Endothelial cell (in vitro differentiated cells): ENCODE data around the gene RGS14. TPM values are rescaled to one million over a fixed set of nuclear protein-coding genes. Genes with fewer than 3 reads are reported as not detected.

ENCODE experiments used
- DNase-seq: peaks from one replicate; pipeline ENCODE4 v3.0.0; 2021; ENCODE audit warnings: low spot score
- H3K27ac Mint-ChIP-seq: one replicate; pipeline ENCODE4 v1.8.0; 2021; ENCODE audit warnings: mixed read lengths, inconsistent platforms; ENCODE audit not compliant: unreplicated experiment
- H3K27me3 Mint-ChIP-seq: one replicate; pipeline ENCODE4 v1.8.0; 2021; ENCODE audit warnings: mild to moderate bottlenecking, moderate library complexity, mixed read lengths, inconsistent platforms; ENCODE audit not compliant: unreplicated experiment
- H3K36me3 Mint-ChIP-seq: one replicate; pipeline ENCODE4 v1.8.0; 2021; ENCODE audit warnings: mild to moderate bottlenecking, low read depth, mixed read lengths, inconsistent platforms; ENCODE audit not compliant: unreplicated experiment
- H3K4me1 Mint-ChIP-seq: one replicate; pipeline ENCODE4 v1.8.0; 2021; ENCODE audit warnings: mild to moderate bottlenecking, mixed read lengths, inconsistent platforms; ENCODE audit not compliant: unreplicated experiment
- H3K4me3 Mint-ChIP-seq: one replicate; pipeline ENCODE4 v1.8.0; 2021; ENCODE audit warnings: mild to moderate bottlenecking, mixed read lengths, inconsistent platforms; ENCODE audit not compliant: unreplicated experiment
- H3K9me3 Mint-ChIP-seq: one replicate; pipeline ENCODE4 v1.8.0; 2021; ENCODE audit warnings: mixed read lengths, inconsistent platforms; ENCODE audit not compliant: unreplicated experiment
- total RNA-seq: library from RNA; stranded (reverse); fragmentation: NEBNext Ultra II Directional; extraction: Animal tissue kit (Norgen Biotek cat#: 25700); gene quantifications from one replicate; pipeline ENCODE4 v1.2.1, GENCODE V29; 2021; ENCODE audit not compliant: unreplicated experiment
- TF ChIP-seq, protein P1 (sequence below): fragments of 200-600 bp; sonication (generic); IDR thresholded peaks from one replicate; pipeline ENCODE4 v1.5.0; 2021; ENCODE audit warnings: antibody characterized with exemption; ENCODE audit not compliant: unreplicated experiment

Gene RGS14
- total RNA-seq, 1 donor from 2014 or later = 21.8 TPM

DNA sequence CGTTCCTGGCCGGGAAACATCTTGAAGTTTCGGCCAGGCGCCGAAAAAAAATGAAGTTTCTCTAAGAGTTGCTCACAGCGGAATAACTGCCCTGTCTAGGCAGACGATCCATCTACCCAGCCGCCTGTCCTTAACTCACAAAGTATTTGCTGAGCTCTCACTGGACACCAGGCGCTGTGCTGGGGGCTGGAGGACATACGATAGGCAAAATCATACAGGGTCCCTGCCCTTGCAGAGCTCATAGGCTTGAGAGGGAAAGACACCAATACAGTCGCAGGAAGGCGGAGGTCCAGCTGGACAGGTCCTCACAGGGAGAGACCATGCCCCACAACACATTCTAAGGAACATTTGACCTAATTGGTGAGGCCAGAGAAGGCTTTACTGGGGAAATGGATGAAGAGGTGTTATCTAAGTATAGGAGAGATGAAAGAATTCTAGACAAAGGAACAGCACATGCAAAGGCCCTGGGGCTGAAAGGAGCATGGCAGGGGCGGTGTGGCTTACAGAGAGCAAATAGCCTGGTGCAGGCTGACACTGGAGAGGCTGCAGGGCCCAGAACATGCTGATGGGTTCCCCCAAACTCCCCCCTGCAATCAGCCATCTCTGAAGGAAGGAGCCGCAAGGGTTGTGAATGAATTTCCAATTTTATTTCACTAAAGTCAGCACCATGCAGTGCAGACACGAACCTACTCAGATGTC, 44.0 kb upstream of the RGS14 start:
- no peaks in the 10 kb centered on the region for H3K9me3 Mint-ChIP-seq
- H3K27ac Mint-ChIP-seq = no peak overlapping the region
- DNase-seq = no peak
- H3K27me3 Mint-ChIP-seq = peaks cover 12% of the 10 kb centered on the region
- TF ChIP-seq, protein P1, sequence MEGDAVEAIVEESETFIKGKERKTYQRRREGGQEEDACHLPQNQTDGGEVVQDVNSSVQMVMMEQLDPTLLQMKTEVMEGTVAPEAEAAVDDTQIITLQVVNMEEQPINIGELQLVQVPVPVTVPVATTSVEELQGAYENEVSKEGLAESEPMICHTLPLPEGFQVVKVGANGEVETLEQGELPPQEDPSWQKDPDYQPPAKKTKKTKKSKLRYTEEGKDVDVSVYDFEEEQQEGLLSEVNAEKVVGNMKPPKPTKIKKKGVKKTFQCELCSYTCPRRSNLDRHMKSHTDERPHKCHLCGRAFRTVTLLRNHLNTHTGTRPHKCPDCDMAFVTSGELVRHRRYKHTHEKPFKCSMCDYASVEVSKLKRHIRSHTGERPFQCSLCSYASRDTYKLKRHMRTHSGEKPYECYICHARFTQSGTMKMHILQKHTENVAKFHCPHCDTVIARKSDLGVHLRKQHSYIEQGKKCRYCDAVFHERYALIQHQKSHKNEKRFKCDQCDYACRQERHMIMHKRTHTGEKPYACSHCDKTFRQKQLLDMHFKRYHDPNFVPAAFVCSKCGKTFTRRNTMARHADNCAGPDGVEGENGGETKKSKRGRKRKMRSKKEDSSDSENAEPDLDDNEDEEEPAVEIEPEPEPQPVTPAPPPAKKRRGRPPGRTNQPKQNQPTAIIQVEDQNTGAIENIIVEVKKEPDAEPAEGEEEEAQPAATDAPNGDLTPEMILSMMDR = no peak
- peaks cover 8% of the 10 kb centered on the region for H3K36me3 Mint-ChIP-seq
- H3K4me3 Mint-ChIP-seq = no peak overlapping the region
- peaks cover 28% of the 10 kb centered on the region for H3K4me1 Mint-ChIP-seq

DNA sequence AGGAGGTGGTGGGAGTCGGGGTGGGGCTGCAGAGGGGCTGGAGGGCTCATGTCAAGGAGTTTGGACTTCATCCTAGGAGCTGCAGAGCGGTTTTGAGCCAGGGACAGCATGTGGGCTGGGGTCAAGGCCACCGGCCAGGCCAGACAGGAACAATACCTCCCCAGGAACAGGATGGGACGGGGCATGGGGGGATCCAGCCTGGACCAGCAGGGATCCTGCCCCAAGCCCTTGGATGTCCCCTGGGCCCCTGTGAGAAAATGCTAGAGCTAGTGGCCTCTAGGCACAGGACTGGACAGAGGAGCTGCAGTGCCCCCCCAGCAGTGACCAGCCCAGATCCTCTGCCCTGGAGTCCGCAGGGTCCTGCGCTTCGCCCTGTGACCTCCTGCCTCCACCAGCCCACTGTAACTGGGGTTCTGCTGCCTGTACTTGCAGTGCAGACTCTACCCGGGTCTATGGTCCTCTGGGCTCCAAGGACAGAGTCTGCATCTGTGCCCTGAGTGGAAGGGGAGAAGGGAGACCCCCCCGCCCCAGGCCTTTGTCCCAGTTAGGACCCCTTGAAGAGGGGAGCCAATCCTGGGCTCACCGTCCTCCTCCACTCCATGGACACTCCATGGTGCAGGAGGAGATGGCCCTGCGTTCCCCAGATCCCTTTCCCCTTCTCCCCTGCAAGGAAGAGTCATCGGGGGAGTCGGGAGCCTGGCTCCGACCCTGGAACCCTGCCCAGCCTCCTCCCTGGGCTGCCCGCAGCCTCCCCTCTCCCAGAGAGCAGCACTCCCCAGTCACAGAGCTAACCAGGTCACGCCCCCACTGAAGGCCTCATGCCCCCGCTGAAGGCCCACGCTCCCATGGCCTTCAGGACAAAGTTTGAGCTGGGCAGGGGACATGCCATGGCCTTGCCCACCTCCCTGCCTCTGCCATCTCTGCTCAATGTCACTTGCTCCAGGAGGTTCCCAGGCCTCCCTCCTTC, 43.1 kb upstream of the RGS14 start:
- H3K36me3 Mint-ChIP-seq = peaks cover 6% of the 10 kb centered on the region
- peaks cover 24% of the 10 kb centered on the region for H3K4me1 Mint-ChIP-seq
- no peak for DNase-seq
- TF ChIP-seq, protein P1 = no peak
- no peak overlapping the region for H3K27ac Mint-ChIP-seq
- H3K9me3 Mint-ChIP-seq = peaks cover 4% of the 10 kb centered on the region
- H3K27me3 Mint-ChIP-seq = peaks cover 8% of the 10 kb centered on the region
- H3K4me3 Mint-ChIP-seq = no peak overlapping the region

DNA sequence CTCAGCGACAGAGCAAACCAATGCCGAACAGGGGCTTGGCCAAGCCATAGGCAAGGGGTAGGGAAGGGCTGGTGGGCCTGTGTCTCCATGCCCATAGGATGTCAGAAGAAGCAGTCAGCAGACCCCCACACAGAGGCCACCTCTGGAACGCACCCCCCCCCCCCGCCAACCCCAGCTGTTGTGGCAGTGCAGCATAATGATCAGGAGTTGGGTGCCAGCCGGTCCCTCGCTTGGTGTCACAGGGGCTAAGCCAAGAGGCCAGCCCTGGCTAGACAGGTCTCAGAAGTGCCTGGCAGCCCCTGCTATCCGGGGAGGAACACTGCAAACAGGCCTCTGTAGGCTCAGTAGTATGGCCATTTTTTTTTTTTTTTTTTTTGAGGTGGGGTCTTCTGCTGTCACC, 42.3 kb upstream of the RGS14 start:
- Mint-ChIP-seq H3K4me1 (peaks cover 20% of the 10 kb centered on the region), H3K36me3 (peaks cover 10% of the 10 kb centered on the region), H3K4me3 (no peak overlapping the region), H3K27ac (no peak overlapping the region), H3K9me3 (peaks cover 6% of the 10 kb centered on the region), H3K27me3 (peaks cover 8% of the 10 kb centered on the region)
- no peak for DNase-seq
- TF ChIP-seq, protein P1 = no peak

DNA sequence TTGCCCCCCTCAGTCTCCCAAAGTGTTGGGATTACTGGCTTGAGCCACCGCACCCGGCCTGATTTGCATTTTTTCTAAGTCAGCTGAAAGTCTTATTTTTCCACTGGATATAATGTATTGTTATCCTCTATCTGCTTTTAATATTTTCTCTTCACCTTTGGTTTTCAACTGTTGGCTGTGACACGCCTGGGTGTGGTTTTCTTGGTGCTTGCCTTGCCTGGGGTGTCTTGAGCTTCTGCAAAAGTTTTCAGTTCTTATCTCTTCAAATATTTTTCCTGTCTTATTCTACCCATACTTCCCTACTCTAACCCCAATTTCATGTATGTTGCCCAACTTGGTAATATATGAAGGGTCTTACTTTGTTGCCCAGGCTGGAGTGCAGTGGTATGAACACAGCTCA, 41.7 kb upstream of the RGS14 start:
- Mint-ChIP-seq H3K4me1 (peaks cover 15% of the 10 kb centered on the region), H3K9me3 (peaks cover 6% of the 10 kb centered on the region), H3K27me3 (peaks cover 5% of the 10 kb centered on the region), H3K27ac (no peak overlapping the region), H3K36me3 (peaks cover 11% of the 10 kb centered on the region), H3K4me3 (peak overlapping the region; percentile 24)
- TF ChIP-seq, protein P1 = no peak
- no peak for DNase-seq
